HCT116 (cell line): Measurements from ENCODE around the gene ALB. TPM values are rescaled to one million over a fixed set of nuclear protein-coding genes. Genes with fewer than 3 reads are reported as not detected.
"Not testable (repeated sequence)": the region's sequence is repeated elsewhere in the genome, so short reads cannot be mapped to it uniquely, and the experiment has no call there.

ENCODE experiments used
- ATAC-seq: fragments of 200-7000 bp; cut with Tn5 transposase; 2 replicates; pipeline ENCODE4 v1.9.1; 2020; ENCODE audit warnings: mild to moderate bottlenecking, moderate library complexity
- BruUV-seq: library from RNA; stranded (reverse); fragments of 400-500 nt; replicated peaks from 2 replicates; lab custom pipeline; 2021; lab: Mats Ljungman, UMichigan
- CTCF ChIA-PET: fragments of 300-600 bp; sonication (Branson Sonifier 250); formaldehyde crosslinking; loops from one replicate; lab custom pipeline; 2021; ENCODE audit warnings: antibody characterized with exemption; lab: Charles Lee
- POLR2A ChIA-PET: fragments of 300-600, 350-600 bp; sonication (Branson Sonifier 250); formaldehyde crosslinking; loops from one replicate; lab custom pipeline; 2021; ENCODE audit warnings: antibody characterized with exemption; lab: Charles Lee
- RAD21 ChIA-PET, 2 experiments: fragments of 300-600 bp; sonication (Branson Sonifier 250); formaldehyde crosslinking; loops; one replicate each; lab custom pipeline; 2023; ENCODE audit warnings: low total read pairs in 2 of 2; ENCODE audit not compliant: uncharacterized antibody in 2 of 2, unreplicated experiment in 2 of 2, low non-redundant PET in 1 of 2; lab: Charles Lee
- DNase-seq: peaks from one replicate; pipeline ENCODE4 v3.0.0-alpha.2; 2010; ENCODE audit warnings: low read depth, low spot score
- H2AFZ ChIP-seq: fragments of 200-600 bp; shearing (Covaris generic), sonication (generic); 2 replicates; pipeline ENCODE4 v1.6.1; 2017; ENCODE audit warnings: low read depth, mixed run types, mixed read lengths, antibody characterized with exemption, low read length; ENCODE audit not compliant: poor library complexity, severe bottlenecking
- H3K27ac ChIP-seq: 2 replicates; pipeline ENCODE4 v1.5.1; 2012; ENCODE audit warnings: low read depth, low read length
- H3K27me3 ChIP-seq: fragments of 200-600 bp; sonication (generic); 2 replicates; pipeline ENCODE4 v1.6.1; 2016; ENCODE audit warnings: mixed run types, low read length, mixed read lengths; ENCODE audit not compliant: insufficient read depth
- H3K36me3 ChIP-seq, 2 experiments: fragments of 200-500 bp in 1 of 2; fragments of 200-600 bp in 1 of 2; sonication (Bioruptor generic) in 1 of 2; sonication (generic) in 1 of 2; 2 replicates each; pipeline versions ENCODE4 v1.5.1 to v1.6.1; 2014 to 2016; ENCODE audit warnings: low read length in 2 of 2, inconsistent platforms in 1 of 2, mixed read lengths in 1 of 2, mixed run types in 1 of 2; ENCODE audit not compliant: insufficient read depth in 2 of 2, control insufficient read depth in 1 of 2
- H3K4me1 ChIP-seq, 2 experiments: fragments of 200-600 bp in 1 of 2; sonication (generic) in 1 of 2; 2 replicates each; pipeline versions ENCODE4 v1.5.1 to v1.6.1; 2012 to 2017; ENCODE audit warnings: low read length in 2 of 2, inconsistent platforms in 1 of 2, mild to moderate bottlenecking in 1 of 2, mixed read lengths in 1 of 2, mixed run types in 1 of 2, moderate library complexity in 1 of 2; ENCODE audit not compliant: insufficient read depth in 2 of 2, control insufficient read depth in 1 of 2
- H3K4me2 ChIP-seq: fragments of 200-600 bp; sonication (generic); 2 replicates; pipeline ENCODE4 v1.6.1; 2017; ENCODE audit warnings: mixed run types, low read length, mixed read lengths
- H3K4me3 ChIP-seq, 2 experiments: fragments of 200-600 bp in 1 of 2; sonication (generic) in 1 of 2; replicated peaks in 1 of 2; 2 replicates each; pipeline ENCODE4 v1.5.1; 2011 to 2016; ENCODE audit warnings: low read length in 2 of 2, control low read depth in 1 of 2, low read depth in 1 of 2, mild to moderate bottlenecking in 1 of 2, mixed read lengths in 1 of 2, mixed run types in 1 of 2
- H3K79me2 ChIP-seq: fragments of 200-600 bp; sonication (generic); 2 replicates; pipeline ENCODE4 v1.6.1; 2017; ENCODE audit warnings: mild to moderate bottlenecking, mixed run types, low read length, moderate library complexity, mixed read lengths; ENCODE audit not compliant: insufficient read depth
- H3K9ac ChIP-seq: fragments of 200-600 bp; sonication (generic); 2 replicates; pipeline ENCODE4 v1.6.1; 2016; ENCODE audit warnings: low read length, mixed read lengths
- H3K9me2 ChIP-seq: fragments of 200-600 bp; sonication (generic), shearing (Covaris generic); 2 replicates; pipeline ENCODE4 v1.6.1; 2017; ENCODE audit warnings: mixed run types, mild to moderate bottlenecking, moderate library complexity; ENCODE audit not compliant: insufficient read depth
- H3K9me3 ChIP-seq, 2 experiments: fragments of 200-500 bp in 1 of 2; fragments of 200-600 bp in 1 of 2; sonication (Bioruptor generic) in 1 of 2; sonication (generic) in 1 of 2; 2 replicates each; pipeline ENCODE4 v1.6.1; 2014 to 2017; ENCODE audit warnings: low read length in 2 of 2, mixed read lengths in 2 of 2, inconsistent platforms in 1 of 2, low read depth in 1 of 2, mild to moderate bottlenecking in 1 of 2, mixed run types in 1 of 2, moderate library complexity in 1 of 2; ENCODE audit not compliant: control insufficient read depth in 1 of 2, insufficient read depth in 1 of 2
- H4K20me1 ChIP-seq: fragments of 200-600 bp; sonication (generic), shearing (Covaris generic); 2 replicates; pipeline ENCODE4 v1.6.1; 2017; ENCODE audit warnings: mixed run types, mild to moderate bottlenecking, moderate library complexity; ENCODE audit not compliant: insufficient read depth
- CBX3 ChIP-seq: IDR thresholded peaks from 2 replicates; pipeline ENCODE4 v1.6.1; 2012; ENCODE audit warnings: low read depth
- CEBPB ChIP-seq: IDR thresholded peaks from 2 replicates; pipeline ENCODE4 v1.6.1; 2012; ENCODE audit warnings: low read depth
- EGR1 ChIP-seq: IDR thresholded peaks from 2 replicates; pipeline ENCODE4 v1.6.1; 2012; ENCODE audit warnings: low read depth
- ELF1 ChIP-seq: IDR thresholded peaks from 2 replicates; pipeline ENCODE4 v1.6.1; 2012; ENCODE audit warnings: low read depth, borderline replicate concordance
- POLR2AphosphoS5 ChIP-seq: IDR thresholded peaks from 2 replicates; pipeline ENCODE4 v1.6.1; 2011; ENCODE audit warnings: mild to moderate bottlenecking, low read depth, low read length, moderate library complexity
- RAD21 ChIP-seq: IDR thresholded peaks from 2 replicates; pipeline ENCODE4 v1.6.1; 2012; ENCODE audit warnings: low read depth, mild to moderate bottlenecking
- SIN3A ChIP-seq: IDR thresholded peaks from 2 replicates; pipeline ENCODE4 v1.6.1; 2012; ENCODE audit warnings: low read depth
- SP1 ChIP-seq: IDR thresholded peaks from 2 replicates; pipeline ENCODE4 v1.6.1; 2012; ENCODE audit warnings: low read depth
- YY1 ChIP-seq: IDR thresholded peaks from 2 replicates; pipeline ENCODE4 v1.6.1; 2011; ENCODE audit warnings: low read length, low read depth, moderate library complexity, mild to moderate bottlenecking; ENCODE audit not compliant: insufficient replicate concordance; ENCODE audit errors: extremely low read depth
- ZNF274 ChIP-seq: fragments of 200-500 bp; sonication (Bioruptor generic); IDR thresholded peaks from 2 replicates; pipeline ENCODE4 v1.6.1; 2014; ENCODE audit warnings: mild to moderate bottlenecking, low read depth, low read length, inconsistent platforms
- intact Hi-C: fragments of 100-400 bp; cut with micrococcal nuclease; formaldehyde crosslinking; loops from 2 replicates; pipeline ENCODE4 v1.10.0; 2022
- total RNA-seq: library from RNA; stranded (reverse); gene quantifications from one replicate; pipeline ENCODE4 v1.2.1, GENCODE V29; 2021; ENCODE audit not compliant: unreplicated experiment
- TF ChIP-seq, protein P1 (sequence below): IDR thresholded peaks from 2 replicates; pipeline ENCODE4 v1.6.1; 2012
- TF ChIP-seq, protein P2 (sequence below): IDR thresholded peaks from 2 replicates; pipeline ENCODE4 v1.6.1; 2011; ENCODE audit warnings: mild to moderate bottlenecking, low read length, moderate library complexity; ENCODE audit not compliant: insufficient replicate concordance; ENCODE audit errors: extremely low read depth

Gene ALB
- total RNA-seq, 1 experiment from 2014 or later, result 26.7 TPM

DNA sequence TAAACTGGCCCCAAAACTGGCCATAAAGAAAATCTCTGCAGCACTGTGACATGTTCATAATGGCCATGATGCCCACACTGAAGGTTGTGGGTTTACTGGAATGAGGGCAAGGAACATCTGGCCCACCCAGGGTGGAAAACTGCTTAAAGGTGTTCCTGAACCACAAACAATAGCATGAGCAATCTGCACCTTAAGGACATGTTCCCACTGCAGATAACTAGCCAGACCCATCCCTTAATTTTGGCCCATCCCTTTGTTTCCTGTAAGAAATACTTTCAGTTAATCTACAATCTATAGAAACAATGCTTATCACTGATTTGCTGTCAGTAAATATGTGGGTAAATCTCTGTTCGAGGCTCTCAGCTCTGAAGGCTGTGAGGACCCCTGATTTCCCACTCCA is 46.9 kb upstream of the ALB start:
- H4K20me1 ChIP-seq, H3K9ac ChIP-seq, POLR2A ChIA-PET, BruUV-seq, DNase-seq, H3K4me2 ChIP-seq, CTCF ChIA-PET, RAD21 ChIA-PET, H2AFZ ChIP-seq, H3K27me3 ChIP-seq, H3K4me3 ChIP-seq, H3K4me1 ChIP-seq, ATAC-seq, H3K79me2 ChIP-seq, intact Hi-C loops, H3K9me3 ChIP-seq, H3K9me2 ChIP-seq, H3K27ac ChIP-seq, H3K36me3 ChIP-seq: not testable (repeated sequence)

DNA sequence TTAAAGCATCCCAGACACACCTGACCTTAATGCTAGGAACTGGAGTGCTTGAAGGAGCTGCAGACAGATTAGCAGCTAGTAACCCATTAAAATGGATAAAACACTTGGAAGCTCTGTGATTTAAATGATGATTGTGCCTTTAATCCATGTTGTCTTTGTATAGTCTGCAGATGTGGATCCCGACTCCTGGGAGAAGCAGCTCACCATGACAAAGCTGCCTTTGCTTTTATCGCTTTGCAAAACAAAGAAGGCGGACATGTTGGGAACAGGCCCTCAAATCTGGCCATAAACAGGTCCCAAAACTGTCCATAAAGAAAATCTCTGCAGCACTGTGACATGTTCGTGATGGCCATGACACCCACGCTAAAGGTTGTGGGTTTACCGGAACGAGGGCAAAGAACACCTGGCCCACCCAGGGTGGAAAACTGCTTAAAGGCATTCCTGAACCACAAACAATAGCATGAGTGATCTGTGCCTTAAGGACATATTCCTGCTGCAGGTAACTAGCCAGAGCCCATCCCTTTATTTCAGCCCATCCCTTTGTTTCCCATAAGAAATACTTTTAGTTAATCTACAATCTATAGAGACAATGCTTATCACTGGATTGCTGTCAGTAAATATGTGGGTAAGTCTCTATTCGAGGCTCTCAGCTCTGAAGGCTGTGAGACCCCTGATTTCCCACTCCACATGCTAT is 34.4 kb upstream of the ALB start:
- H3K4me1 ChIP-seq, H3K4me3 ChIP-seq, H3K9me3 ChIP-seq, H3K9ac ChIP-seq, H3K9me2 ChIP-seq, H3K79me2 ChIP-seq, POLR2A ChIA-PET, BruUV-seq, intact Hi-C loops, RAD21 ChIA-PET, H2AFZ ChIP-seq, H3K4me2 ChIP-seq, ATAC-seq, DNase-seq, H3K27me3 ChIP-seq, H3K36me3 ChIP-seq, H4K20me1 ChIP-seq, H3K27ac ChIP-seq, CTCF ChIA-PET: not testable (repeated sequence)

DNA sequence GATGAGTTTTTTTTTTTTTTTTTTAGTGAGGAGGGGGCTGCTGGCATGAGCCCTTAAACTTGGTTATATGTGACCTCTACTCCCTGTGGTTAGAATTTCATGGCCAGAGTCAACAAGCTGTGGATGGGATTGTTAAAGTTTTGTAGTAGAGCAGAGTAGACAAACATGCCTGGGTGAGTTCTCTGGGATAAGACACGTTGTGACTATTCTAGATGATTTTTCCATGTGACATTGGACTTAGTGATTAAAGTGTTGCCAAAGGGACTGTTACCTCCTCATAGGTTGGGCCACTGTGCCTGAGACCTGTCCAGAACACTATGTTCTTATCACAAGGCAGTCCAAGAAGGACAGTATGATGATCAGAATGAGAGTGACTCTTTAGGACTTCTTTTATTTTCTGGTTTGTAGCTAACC is 28.8 kb upstream of the ALB start:
- Histone ChIP-seq H3K36me3 (no peaks in the 10 kb centered on the region), H2AFZ (no peak overlapping the region), H3K9ac (no peak overlapping the region), H3K4me1 (no peaks in the 10 kb centered on the region), H3K9me2 (no peaks in the 10 kb centered on the region), H3K79me2 (no peaks in the 10 kb centered on the region), H4K20me1 (no peaks in the 10 kb centered on the region), H3K4me3 (no peak overlapping the region), H3K27me3 (no peaks in the 10 kb centered on the region), H3K4me2 (no peak overlapping the region), H3K9me3 (no peaks in the 10 kb centered on the region), H3K27ac (no peak overlapping the region)
- no peak for ATAC-seq
- BruUV-seq, result no TSS peak
- intact Hi-C loops, result no loop called here
- ChIA-PET CTCF (no interaction called here), POLR2A (no interaction called here), RAD21 (no interaction called here)
- no peak for DNase-seq
- TF ChIP-seq CBX3 (no peak), SIN3A (no peak), POLR2AphosphoS5 (no peak), ZNF274 (no peak), ELF1 (no peak), CEBPB (no peak), YY1 (no peak), EGR1 (no peak), RAD21 (no peak), SP1 (no peak)
- TF ChIP-seq, protein P1, sequence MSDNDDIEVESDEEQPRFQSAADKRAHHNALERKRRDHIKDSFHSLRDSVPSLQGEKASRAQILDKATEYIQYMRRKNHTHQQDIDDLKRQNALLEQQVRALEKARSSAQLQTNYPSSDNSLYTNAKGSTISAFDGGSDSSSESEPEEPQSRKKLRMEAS, result no peak
- TF ChIP-seq, protein P2, sequence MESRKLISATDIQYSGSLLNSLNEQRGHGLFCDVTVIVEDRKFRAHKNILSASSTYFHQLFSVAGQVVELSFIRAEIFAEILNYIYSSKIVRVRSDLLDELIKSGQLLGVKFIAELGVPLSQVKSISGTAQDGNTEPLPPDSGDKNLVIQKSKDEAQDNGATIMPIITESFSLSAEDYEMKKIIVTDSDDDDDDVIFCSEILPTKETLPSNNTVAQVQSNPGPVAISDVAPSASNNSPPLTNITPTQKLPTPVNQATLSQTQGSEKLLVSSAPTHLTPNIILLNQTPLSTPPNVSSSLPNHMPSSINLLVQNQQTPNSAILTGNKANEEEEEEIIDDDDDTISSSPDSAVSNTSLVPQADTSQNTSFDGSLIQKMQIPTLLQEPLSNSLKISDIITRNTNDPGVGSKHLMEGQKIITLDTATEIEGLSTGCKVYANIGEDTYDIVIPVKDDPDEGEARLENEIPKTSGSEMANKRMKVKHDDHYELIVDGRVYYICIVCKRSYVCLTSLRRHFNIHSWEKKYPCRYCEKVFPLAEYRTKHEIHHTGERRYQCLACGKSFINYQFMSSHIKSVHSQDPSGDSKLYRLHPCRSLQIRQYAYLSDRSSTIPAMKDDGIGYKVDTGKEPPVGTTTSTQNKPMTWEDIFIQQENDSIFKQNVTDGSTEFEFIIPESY, result no peak
